Umbilical cord (tissue), 2 donors: ENCODE results near the gene ITGB6. TPM values are rescaled to one million over a fixed set of nuclear protein-coding genes. Genes with fewer than 3 reads are reported as not detected.

ENCODE experiments used
- DNase-seq: peaks from one replicate; pipeline ENCODE4 v3.0.0-alpha.2; 2015; ENCODE audit warnings: low spot score
- total RNA-seq: library from RNA; depleted of rRNA; stranded (reverse); fragments of >200 nt; gene quantifications from one replicate; pipeline ENCODE4 v1.2.3, GENCODE V29; 2014; ENCODE audit warnings: low replicate concordance; ENCODE audit not compliant: insufficient read depth

Gene ITGB6, protein sequence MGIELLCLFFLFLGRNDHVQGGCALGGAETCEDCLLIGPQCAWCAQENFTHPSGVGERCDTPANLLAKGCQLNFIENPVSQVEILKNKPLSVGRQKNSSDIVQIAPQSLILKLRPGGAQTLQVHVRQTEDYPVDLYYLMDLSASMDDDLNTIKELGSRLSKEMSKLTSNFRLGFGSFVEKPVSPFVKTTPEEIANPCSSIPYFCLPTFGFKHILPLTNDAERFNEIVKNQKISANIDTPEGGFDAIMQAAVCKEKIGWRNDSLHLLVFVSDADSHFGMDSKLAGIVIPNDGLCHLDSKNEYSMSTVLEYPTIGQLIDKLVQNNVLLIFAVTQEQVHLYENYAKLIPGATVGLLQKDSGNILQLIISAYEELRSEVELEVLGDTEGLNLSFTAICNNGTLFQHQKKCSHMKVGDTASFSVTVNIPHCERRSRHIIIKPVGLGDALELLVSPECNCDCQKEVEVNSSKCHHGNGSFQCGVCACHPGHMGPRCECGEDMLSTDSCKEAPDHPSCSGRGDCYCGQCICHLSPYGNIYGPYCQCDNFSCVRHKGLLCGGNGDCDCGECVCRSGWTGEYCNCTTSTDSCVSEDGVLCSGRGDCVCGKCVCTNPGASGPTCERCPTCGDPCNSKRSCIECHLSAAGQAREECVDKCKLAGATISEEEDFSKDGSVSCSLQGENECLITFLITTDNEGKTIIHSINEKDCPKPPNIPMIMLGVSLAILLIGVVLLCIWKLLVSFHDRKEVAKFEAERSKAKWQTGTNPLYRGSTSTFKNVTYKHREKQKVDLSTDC
- total RNA-seq: 19.0 TPM

- DNase-seq: no peak
These were observed at the start of gene ITGB6 for GRCh38 chr2:160199683-160200389. TSS of gene ITGB6 (minus strand) at chr2:160200272. CDS start at chr2:160200063, 209 bp downstream.

- DNase-seq: no peak
These were observed 47.4 kb upstream of the ITGB6 start for GRCh38 chr2:160247296-160248035.

DNA sequence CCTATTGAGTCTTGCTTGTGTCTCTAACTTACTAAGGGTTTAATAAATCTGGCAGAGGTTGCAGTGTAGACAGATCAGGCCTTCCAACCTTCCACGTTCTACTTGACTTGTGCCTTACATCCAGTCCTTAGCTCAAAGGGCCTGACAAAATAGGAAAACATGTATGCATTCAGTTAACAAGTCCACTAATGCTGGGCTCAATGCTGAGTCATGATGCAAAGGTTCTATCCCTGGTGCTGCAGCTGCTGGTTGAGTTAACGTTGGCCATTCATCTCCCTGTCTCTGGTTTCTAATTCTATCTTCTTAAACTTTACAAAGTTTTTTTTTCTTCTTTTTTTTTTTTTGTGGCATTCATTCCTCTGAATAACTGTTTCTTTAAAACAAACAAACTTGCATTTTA lies 46.3 kb upstream of the ITGB6 start:
- DNase-seq: no peak

DNA sequence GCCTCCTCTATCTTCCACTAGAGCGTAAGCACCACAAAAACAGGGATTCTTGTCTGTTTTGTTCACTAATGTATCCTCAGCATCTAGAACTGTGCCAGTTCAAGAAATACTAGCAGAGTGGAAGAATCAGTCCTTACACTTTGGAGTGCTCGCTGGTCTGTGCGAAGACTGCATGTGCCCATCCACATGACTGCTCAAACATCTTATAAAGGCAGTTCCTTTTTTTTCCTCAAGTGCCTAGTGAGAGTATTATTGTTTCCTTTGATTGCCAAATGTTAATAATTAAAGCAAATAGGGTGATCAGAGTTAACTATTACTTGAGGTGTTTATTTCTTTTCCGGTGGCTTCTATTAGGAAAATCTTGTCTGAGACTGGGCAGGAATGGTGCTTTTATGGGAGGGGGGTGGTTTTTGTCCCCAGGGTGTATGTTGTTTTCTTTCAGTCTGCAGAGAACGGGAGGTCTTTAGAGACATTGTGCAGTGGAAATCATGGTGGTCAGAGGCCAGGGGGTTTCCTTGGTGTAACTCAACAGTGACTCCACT lies 45.6 kb upstream of the ITGB6 start:
- DNase-seq: no peak

DNA sequence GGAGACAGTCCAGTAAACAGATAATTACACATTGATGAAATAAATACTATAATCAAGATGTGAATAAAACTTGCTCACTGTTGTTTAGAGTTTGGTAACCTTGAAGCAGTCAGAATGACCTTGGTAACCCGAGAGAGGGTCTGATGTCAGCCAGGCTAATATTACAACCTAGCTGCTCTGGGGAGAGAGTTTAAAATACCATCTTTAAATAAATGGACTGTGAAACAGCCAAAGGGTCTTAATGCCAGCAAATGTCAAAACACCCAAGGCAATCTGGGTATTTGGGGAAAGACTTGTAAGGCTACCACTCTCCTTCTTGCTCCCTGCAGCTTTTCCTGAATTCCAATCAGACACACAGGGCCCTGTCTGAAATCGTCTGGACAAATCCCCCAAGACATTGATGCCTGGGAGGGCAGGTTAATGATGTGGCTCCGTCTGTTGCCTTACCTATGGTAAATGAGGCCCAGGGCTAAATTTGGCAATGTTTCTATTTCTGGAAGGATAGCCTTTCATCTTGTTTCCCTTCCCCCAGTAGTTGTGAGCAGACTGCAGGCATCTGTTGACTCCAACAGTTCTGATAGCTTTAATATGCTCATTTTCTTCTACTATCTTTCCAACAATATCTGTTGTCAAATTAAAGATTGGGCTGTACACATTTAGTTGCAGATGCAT lies 43.0 kb upstream of the ITGB6 start:
- DNase-seq: no peak

DNA sequence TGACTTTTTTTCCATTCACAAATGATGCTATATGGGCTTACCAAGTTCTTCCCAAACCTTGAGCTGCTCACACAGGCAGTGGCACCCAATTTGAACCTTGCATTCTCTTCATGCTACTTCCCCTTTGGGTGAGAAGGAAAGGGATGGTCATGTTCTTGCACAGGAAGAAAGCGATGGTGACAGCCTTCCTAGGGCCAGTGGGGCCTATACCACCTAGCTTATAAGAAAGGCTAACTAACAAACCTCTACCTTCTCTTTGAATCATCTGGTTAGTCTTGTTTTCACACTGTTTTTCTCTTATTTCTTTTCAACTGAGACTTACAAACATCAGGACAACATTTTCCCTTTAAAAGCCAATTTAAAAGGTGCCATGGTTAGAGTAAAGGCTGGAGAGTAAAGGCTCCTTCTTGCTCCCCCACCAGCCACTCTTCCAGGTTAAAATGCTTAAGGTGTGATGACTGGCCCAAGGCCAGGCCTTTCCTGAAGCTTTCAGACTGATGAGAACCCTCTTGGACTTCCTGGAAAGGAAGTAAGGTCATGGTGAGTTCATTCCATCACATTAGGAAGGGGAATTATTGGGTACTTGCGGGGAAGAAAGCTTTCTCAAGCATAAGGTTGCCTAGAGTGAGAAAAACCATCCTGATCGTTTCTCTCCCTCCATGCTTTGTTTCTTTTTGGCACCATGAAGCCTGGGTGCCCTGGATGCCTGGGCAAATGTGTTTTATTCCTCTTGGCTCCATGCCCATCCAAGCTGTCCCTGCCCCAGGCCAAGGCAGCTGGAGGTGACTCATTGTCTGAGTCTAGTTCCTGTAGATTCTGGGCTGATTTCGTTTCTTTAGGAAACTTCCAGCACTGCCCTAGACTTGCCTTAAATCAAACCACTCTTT lies 41.4 kb upstream of the ITGB6 start:
- DNase-seq: peak; percentile 64

GRCh38 chr2:160239436-160239835 lies 39.4 kb upstream of the ITGB6 start:
- peak; percentile 69 for DNase-seq

DNA sequence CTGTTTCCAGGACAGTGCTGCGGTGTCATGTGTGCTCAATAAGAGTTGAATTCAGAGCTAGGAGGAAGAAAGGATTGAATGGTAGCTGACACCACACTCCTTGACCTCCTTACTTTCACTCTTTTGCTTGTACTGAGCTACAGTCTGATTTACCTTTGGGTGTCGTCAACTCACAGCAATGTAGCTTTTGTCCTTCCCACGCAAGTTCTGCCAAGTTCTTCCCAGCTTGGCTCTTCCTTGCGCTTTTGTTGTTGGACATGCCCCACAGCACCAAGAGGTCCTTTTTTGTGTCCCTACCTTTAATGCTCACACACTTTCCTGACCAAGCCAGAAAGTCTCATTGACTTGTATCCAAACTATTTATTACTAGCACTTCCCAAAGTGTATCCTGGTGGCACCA lies 38.3 kb upstream of the ITGB6 start:
- DNase-seq: no peak

- no peak for DNase-seq
These were observed 32.9 kb upstream of the ITGB6 start for GRCh38 chr2:160232905-160233475.

DNA sequence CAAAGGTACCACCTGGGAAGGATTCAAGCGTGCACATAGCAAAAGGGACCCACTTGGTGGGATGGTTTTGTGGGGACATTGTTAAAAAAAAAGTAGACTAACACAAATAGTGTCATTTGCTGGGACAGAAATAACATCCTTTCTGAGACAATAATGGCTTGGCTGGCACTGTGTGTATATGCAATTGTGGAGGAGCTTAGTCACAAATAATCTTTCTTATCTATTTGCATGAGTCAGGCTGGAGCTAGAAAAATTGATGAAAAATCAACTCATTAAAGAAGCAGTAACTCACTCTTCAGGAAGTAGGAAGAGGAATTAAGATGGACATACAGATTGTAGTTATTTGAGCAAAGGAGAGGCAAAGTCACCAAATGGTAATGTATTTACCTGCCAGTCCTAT lies 29.5 kb upstream of the ITGB6 start:
- DNase-seq: no peak

DNA sequence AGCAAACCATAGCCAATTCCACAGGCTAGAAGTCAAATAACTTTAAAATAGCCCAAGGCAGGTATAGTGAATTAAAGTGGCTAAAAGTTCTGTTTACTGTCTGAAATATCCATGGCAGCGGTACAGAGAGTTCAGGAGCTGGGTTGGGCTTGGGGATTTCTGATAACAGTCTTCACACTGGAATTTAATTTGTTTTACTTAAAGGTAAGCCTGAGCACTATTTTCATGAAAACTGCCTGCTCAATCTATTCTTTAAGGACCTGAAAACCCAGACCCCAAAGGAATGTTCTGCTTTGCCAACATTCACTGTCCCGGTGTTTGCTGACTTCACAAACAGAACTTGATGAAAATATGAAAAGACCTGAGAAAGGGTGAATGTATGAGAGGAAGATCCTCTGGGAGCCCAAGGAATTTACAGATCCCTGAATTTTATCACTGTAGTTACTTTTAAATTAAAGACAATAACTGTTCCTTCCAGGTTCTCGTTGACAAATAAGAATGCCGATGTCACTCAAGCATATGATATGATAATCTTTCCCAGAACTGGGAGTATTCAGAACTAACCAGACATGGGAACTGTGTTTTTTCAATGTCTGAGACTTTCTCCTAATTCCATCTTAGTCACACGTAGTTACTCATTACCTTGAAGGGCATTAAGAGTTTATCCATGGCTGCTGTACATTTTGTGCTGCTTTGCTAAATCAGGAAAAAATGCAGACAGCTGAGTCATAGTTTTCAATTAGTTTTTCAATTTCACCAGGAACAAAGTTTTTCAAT lies 28.3 kb upstream of the ITGB6 start:
- peak; percentile 85 for DNase-seq

DNA sequence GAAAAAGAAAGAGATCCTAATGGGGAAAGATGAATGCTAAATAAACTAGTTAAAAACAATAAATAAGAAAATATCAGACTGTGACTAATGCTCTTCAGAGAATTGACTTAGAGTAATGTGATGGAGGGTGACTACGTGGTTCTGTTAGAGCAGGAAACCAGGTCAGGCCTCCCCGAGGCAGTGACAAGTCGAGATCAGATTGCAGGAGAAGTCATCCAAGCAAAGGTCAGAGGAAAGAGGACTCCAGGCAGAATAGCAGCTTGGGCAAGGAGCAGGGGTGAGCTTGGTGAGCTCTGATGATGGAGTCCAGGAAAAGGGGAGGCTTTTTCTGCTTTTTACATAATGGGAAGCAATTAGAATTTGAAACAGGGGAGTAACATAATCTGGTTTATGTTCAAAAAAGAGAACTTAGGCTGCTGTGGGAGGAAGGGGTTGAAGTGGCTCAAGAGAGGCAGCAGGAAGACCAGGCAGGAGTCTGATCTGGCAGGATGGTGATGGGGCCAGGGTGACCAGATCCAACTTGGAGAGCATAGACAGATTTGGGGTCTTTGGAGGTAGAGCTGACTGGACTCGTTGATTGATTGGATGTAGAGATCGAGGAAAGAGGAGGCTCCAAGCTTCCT lies 27.3 kb upstream of the ITGB6 start:
- DNase-seq: no peak

DNA sequence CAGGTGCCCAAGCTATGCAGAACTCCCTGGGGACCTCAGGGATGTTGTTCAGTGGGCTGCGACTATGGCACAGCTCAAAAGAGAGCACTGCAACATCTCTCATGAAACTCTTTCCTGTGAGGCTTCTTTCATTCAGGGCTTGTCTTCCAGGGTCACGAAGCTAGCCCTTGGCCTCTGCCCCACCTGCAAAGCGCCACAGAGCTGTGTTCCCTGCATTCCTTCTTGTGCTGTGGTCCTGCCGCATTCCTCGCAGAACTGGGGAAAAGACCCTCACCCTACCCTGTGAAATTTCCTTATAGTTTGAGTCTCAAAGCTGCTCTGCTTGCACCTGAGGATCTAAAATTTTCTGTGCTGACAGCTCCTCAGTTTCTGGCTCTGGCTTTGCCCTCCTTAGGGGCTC lies 26.3 kb upstream of the ITGB6 start:
- no peak for DNase-seq

GRCh38 chr2:160225722-160226121 lies 25.6 kb upstream of the ITGB6 start:
- no peak for DNase-seq

DNA sequence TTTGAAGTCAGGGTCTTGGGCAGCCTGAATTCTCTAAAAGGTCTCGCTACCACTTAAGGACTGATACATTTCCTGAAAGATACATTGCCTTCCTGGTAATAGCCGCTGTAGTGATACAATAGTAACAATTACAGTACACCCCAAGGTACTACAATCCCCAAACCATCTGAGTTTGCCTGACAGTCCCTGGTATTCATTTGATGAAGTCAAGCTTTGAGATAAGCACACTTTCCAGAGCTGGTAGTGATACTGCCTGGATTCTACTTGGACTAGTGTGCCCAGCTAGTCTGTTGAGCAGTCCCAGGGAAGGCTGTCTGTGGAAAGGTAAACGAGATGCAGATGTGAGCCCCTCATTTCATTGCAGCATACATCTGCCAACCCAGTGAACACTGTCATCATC lies 24.4 kb upstream of the ITGB6 start:
- no peak for DNase-seq

GRCh38 chr2:160224060-160224459 lies 24.0 kb upstream of the ITGB6 start:
- peak; percentile 88 for DNase-seq

DNA sequence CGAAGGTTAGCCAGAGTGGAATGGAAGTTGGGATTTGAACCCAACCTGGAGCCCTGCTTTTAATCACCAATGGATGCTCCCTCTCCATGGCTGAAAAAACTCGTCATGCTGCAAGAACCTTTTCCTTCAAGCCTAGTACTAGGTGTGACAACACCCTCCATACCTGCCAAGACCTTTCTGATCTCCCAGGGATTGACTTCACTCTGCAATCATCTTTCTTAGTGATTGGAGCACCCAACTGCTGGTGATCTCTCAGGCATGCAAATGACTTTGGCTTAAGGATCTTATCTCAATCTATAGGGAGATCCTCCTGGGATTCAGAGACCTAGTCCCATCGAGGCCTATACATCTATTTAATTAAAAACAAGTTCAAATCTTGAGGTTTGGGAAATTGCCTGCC lies 23.5 kb upstream of the ITGB6 start:
- DNase-seq: no peak
